K562 (cell line): ENCODE data around the gene KMT2A. TPM values are rescaled to one million over a fixed set of nuclear protein-coding genes. Genes with fewer than 3 reads are reported as not detected.

ENCODE experiments used
- BCOR ChIP-seq: fragments of 450-650 bp; IDR thresholded peaks from 2 replicates; pipeline ENCODE4 v1.6.1; 2016
- BRF2 ChIP-seq: IDR thresholded peaks from 3 replicates; pipeline ENCODE4 v1.6.1; 2011; ENCODE audit warnings: borderline replicate concordance, mild to moderate bottlenecking; ENCODE audit not compliant: insufficient read length, insufficient read depth
- C11orf30 ChIP-seq: fragments of 450-650 bp; IDR thresholded peaks from 2 replicates; pipeline ENCODE4 v1.6.1; 2016; ENCODE audit warnings: low read depth, mild to moderate bottlenecking
- EGR1 ChIP-seq: fragments of 450-650 bp; conservative IDR thresholded peaks from 2 replicates; pipeline ENCODE4 v1.6.1; 2017; ENCODE audit warnings: mild to moderate bottlenecking
- EHMT2 ChIP-seq: fragments of 450-650 bp; IDR thresholded peaks from 2 replicates; pipeline ENCODE4 v1.6.1; 2018; ENCODE audit warnings: antibody characterized with exemption
- ELF2 ChIP-seq: fragments of 250-450 bp; sonication (Bioruptor Pico); IDR thresholded peaks from 2 replicates; pipeline ENCODE4 v1.5.0; 2021; ENCODE audit warnings: mild to moderate bottlenecking
- EWSR1 ChIP-seq: fragments of 450-650 bp; IDR thresholded peaks from 2 replicates; pipeline ENCODE4 v1.6.1; 2018; ENCODE audit warnings: borderline replicate concordance, mild to moderate bottlenecking, low read depth, moderate library complexity; ENCODE audit not compliant: partially characterized antibody
- FIP1L1 ChIP-seq: fragments of 200-400 bp; formaldehyde crosslinking; IDR thresholded peaks from 2 replicates; pipeline ENCODE4 v1.6.1; 2018; ENCODE audit warnings: mild to moderate bottlenecking, low read depth, low read length; ENCODE audit not compliant: poor library complexity, severe bottlenecking
- HLTF ChIP-seq: fragments of 450-650 bp; IDR thresholded peaks from 2 replicates; pipeline ENCODE4 v1.6.1; 2016
- JUND ChIP-seq, 2 experiments: IDR thresholded peaks; 2 replicates in 1 of 2; 3 replicates in 1 of 2; pipeline ENCODE4 v1.6.1; 2011; ENCODE audit warnings: borderline replicate concordance in 2 of 2, low read depth in 2 of 2, low read length in 2 of 2, improper control_type of control experiment in 1 of 2, missing biosample characterization in 1 of 2, missing genetic modification characterization in 1 of 2, missing genetic modification reagents in 1 of 2
- KDM1A ChIP-seq, 2 experiments: fragments of 450-650 bp; IDR thresholded peaks; 2 replicates each; pipeline ENCODE4 v1.6.1; 2016; ENCODE audit warnings: mild to moderate bottlenecking in 2 of 2
- MTA2 ChIP-seq: fragments of 450-650 bp; IDR thresholded peaks from 2 replicates; pipeline ENCODE4 v1.6.1; 2016; ENCODE audit warnings: low read depth
- TAF9B ChIP-seq: fragments of 450-650 bp; IDR thresholded peaks from 2 replicates; pipeline ENCODE4 v1.6.1; 2018; ENCODE audit warnings: mild to moderate bottlenecking; ENCODE audit not compliant: partially characterized antibody
- TOE1 ChIP-seq, 2 experiments: fragments of 450-650 bp in 1 of 2; sonication (generic) in 1 of 2; formaldehyde crosslinking in 1 of 2; IDR thresholded peaks; 2 replicates each; pipeline versions ENCODE4 v1.7.1 to v1.8.0; 2016 to 2022; ENCODE audit warnings: borderline replicate concordance in 2 of 2, mild to moderate bottlenecking in 2 of 2, antibody characterized with exemption in 1 of 2, inconsistent platforms in 1 of 2, low read depth in 1 of 2, missing genetic modification reagents in 1 of 2, moderate library complexity in 1 of 2
- ZBTB49 ChIP-seq: sonication (generic); formaldehyde crosslinking; IDR thresholded peaks from 2 replicates; pipeline ENCODE4 v1.8.0; 2022; ENCODE audit warnings: missing genetic modification reagents, mild to moderate bottlenecking, borderline replicate concordance
- ZNF143 ChIP-seq: sonication (generic); formaldehyde crosslinking; IDR thresholded peaks from 2 replicates; pipeline ENCODE4 v1.9.0; 2022; ENCODE audit warnings: mild to moderate bottlenecking, missing genetic modification reagents
- ZNF444 ChIP-seq: fragments of 250-450 bp; sonication (Bioruptor Pico); IDR thresholded peaks from 2 replicates; pipeline ENCODE4 v1.4.0; 2020; ENCODE audit warnings: mild to moderate bottlenecking, moderate library complexity
- ZNF644 ChIP-seq: fragments of 200-800 bp; sonication (Bioruptor generic); IDR thresholded peaks from 2 replicates; pipeline ENCODE4 v1.6.1; 2016; ENCODE audit warnings: low read depth, missing genetic modification characterization, missing compliant biosample characterization
- polyA plus RNA-seq, 8 experiments: library from polyadenylated mRNA; depleted of rRNA in 4 of 8; stranded (reverse) in 5 of 8; unstranded in 3 of 8; fragments of >200 nt; fragmentation: Nextera tagmentation in 2 of 8; fragmentation: Illumina TruSeq in 1 of 8; extraction: Ambion mirVana in 2 of 8; extraction: Trizol in 1 of 8; gene quantifications; 2 replicates each; pipeline versions ENCODE4 v1.2.1 to v1.2.3, GENCODE V29; 2011 to 2014; ENCODE audit warnings: inconsistent platforms in 1 of 8, missing spikeins in 1 of 8
- total RNA-seq, 7 experiments: library from RNA; depleted of rRNA in 6 of 7; stranded (reverse); fragments of >200 nt in 6 of 7; fragmentation: Illumina TruSeq in 2 of 7; extraction: Trizol in 2 of 7; gene quantifications; 2 replicates each; pipeline versions ENCODE4 v1.2.1 to v1.2.3, GENCODE V29; 2011 to 2021; ENCODE audit warnings: low replicate concordance in 1 of 7
- TF ChIP-seq, protein P1 (sequence below): conservative IDR thresholded peaks from 2 replicates; pipeline ENCODE4 v1.6.1; 2011; ENCODE audit warnings: low read depth, mild to moderate bottlenecking, low read length; ENCODE audit not compliant: control insufficient read depth
- TF ChIP-seq, protein P2 (sequence below): fragments of 250-450 bp; sonication (Bioruptor Pico); IDR thresholded peaks from 2 replicates; pipeline ENCODE4 v1.5.1; 2021; ENCODE audit warnings: mild to moderate bottlenecking

KMT2A gene
- total and polyA plus RNA-seq, 9 of the 15 experiments (the other 6 are each of a cell fraction or from before 2014, with no cell fraction given): 9.6 to 59.9 (median 32.6) TPM

GRCh38 chr11:118530683-118531596 is 94.6 kb downstream of the KMT2A start, which contains the start of gene TMEM25 (continued):
- TF ChIP-seq ZNF444 (CRISPR knock-in tag): no peak
- TF ChIP-seq, protein P1, sequence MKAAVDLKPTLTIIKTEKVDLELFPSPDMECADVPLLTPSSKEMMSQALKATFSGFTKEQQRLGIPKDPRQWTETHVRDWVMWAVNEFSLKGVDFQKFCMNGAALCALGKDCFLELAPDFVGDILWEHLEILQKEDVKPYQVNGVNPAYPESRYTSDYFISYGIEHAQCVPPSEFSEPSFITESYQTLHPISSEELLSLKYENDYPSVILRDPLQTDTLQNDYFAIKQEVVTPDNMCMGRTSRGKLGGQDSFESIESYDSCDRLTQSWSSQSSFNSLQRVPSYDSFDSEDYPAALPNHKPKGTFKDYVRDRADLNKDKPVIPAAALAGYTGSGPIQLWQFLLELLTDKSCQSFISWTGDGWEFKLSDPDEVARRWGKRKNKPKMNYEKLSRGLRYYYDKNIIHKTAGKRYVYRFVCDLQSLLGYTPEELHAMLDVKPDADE: no peak; the same call in 1 of the 2 replicates
- no peak for TF ChIP-seq HLTF
- TF ChIP-seq MTA2: peak; percentile 8; the same call in 1 of the 2 replicates
- no peak for TF ChIP-seq ZNF644 (tag)
- TF ChIP-seq TOE1 (IDR thresholded peaks at IDR 0.05; ENCODE audit: borderline replicate concordance): peak; percentile 88
- 0 out of 2 replicates have a peak, but pooled peaks have one; percentile 20 for TF ChIP-seq TOE1 (CRISPR knock-in tag; IDR thresholded peaks at IDR 0.05; ENCODE audit: borderline replicate concordance, low read depth)
- TF ChIP-seq ELF2 (CRISPR knock-in tag): no peak
- no peak for TF ChIP-seq ZNF143 (CRISPR knock-in tag)
- no peak for TF ChIP-seq EHMT2
- no peak for TF ChIP-seq EWSR1
- TF ChIP-seq KDM1A (IDR thresholded peaks at IDR 0.05): peak in 1 of 2 experiments; percentile 36; a peak in 1 of 4 replicates
- TF ChIP-seq BCOR: peak; percentile 28; the same call in 1 of the 2 replicates
- no peak for TF ChIP-seq BRF2
- TF ChIP-seq, protein P2, sequence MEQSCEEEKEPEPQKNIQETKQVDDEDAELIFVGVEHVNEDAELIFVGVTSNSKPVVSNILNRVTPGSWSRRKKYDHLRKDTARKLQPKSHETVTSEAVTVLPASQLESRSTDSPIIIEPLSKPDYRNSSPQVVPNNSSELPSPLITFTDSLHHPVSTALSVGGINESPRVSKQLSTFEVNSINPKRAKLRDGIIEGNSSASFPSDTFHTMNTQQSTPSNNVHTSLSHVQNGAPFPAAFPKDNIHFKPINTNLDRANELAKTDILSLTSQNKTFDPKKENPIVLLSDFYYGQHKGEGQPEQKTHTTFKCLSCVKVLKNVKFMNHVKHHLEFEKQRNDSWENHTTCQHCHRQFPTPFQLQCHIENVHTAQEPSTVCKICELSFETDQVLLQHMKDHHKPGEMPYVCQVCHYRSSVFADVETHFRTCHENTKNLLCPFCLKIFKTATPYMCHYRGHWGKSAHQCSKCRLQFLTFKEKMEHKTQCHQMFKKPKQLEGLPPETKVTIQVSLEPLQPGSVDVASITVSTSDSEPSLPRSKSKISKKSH (CRISPR knock-in tag): no peak
- peak; percentile 56 for TF ChIP-seq C11orf30
- TF ChIP-seq ZBTB49: no peak
- TF ChIP-seq FIP1L1: no peak
- TF ChIP-seq EGR1: peak; percentile 71
- peak; percentile 46; the same call in 1 of the 2 replicates for TF ChIP-seq JUND (IDR thresholded peaks at IDR 0.05; ENCODE audit: borderline replicate concordance, low read depth, low read length)
- TF ChIP-seq JUND (tag; IDR thresholded peaks at IDR 0.05; ENCODE audit: borderline replicate concordance, low read depth, low read length): no peak; the same call in 2 of the 3 replicates
- no peak for TF ChIP-seq TAF9B
